Naive thymus-derived CD4-positive, alpha-beta T cell (primary cell): ENCODE measurements around the gene C11orf16. TPM values are rescaled to one million over a fixed set of nuclear protein-coding genes. Genes with fewer than 3 reads are reported as not detected.

Source experiments
- ATAC-seq: fragments of 150-1000 bp; cut with Tn5 transposase; 2 replicates; pipeline ENCODE4 v1.10.0; 2021; ENCODE audit warnings: mild to moderate bottlenecking, moderate library complexity
- CTCF ChIA-PET: fragments of 350-600 bp; sonication (Branson Sonifier 250); formaldehyde crosslinking; loops from one replicate; lab custom pipeline; 2021; ENCODE audit warnings: antibody characterized with exemption; lab: Charles Lee
- POLR2A ChIA-PET: fragments of 350-600 bp; sonication (Branson Sonifier 250); formaldehyde crosslinking; loops from one replicate; lab custom pipeline; 2021; ENCODE audit warnings: antibody characterized with exemption, inconsistent platforms; lab: Charles Lee
- DNase-seq, 9 donors: peaks; one replicate each; pipeline versions ENCODE4 v3.0.0 to v3.0.0-alpha.2; 2020 to 2022; ENCODE audit warnings: mixed read lengths in 1 of 9
- H3K27ac ChIP-seq: one replicate; pipeline ENCODE4 v1.7.0; 2013; ENCODE audit warnings: mild to moderate bottlenecking, low read depth, low read length, moderate library complexity
- H3K27me3 ChIP-seq, 2 donors: one replicate each; pipeline ENCODE4 v1.7.0; 2013; ENCODE audit warnings: low read length in 2 of 2, mild to moderate bottlenecking in 2 of 2, moderate library complexity in 2 of 2; ENCODE audit not compliant: control insufficient read depth in 2 of 2, insufficient read depth in 2 of 2
- H3K36me3 ChIP-seq, 3 experiments: 1 replicate in 2 of 3; 2 replicates in 1 of 3; pipeline ENCODE4 v1.7.0; 2013; ENCODE audit warnings: low read length in 3 of 3, mild to moderate bottlenecking in 3 of 3, moderate library complexity in 1 of 3; ENCODE audit not compliant: insufficient read depth in 3 of 3, control insufficient read depth in 2 of 3
- H3K4me1 ChIP-seq, 2 donors: one replicate each; pipeline ENCODE4 v1.7.0; 2013; ENCODE audit warnings: low read length in 2 of 2, mild to moderate bottlenecking in 2 of 2, moderate library complexity in 1 of 2; ENCODE audit not compliant: control insufficient read depth in 2 of 2, insufficient read depth in 2 of 2
- H3K4me3 ChIP-seq: 2 replicates; pipeline ENCODE4 v1.7.0; 2013; ENCODE audit warnings: mild to moderate bottlenecking, low read length
- H3K9me3 ChIP-seq, 3 experiments: 1 replicate in 2 of 3; 2 replicates in 1 of 3; pipeline ENCODE4 v1.7.0; 2013; ENCODE audit warnings: low read length in 3 of 3; ENCODE audit not compliant: control insufficient read depth in 2 of 3
- H3K27ac Mint-ChIP-seq, 9 donors: one replicate each; pipeline ENCODE4 v1.8.0; 2020 to 2022; ENCODE audit warnings: mixed read lengths in 9 of 9, mild to moderate bottlenecking in 8 of 9, moderate library complexity in 5 of 9, inconsistent platforms in 2 of 9
- H3K27me3 Mint-ChIP-seq, 5 donors: one replicate each; pipeline ENCODE4 v1.8.0; 2021 to 2022; ENCODE audit warnings: mixed read lengths in 5 of 5, mild to moderate bottlenecking in 1 of 5
- H3K36me3 Mint-ChIP-seq, 5 donors: one replicate each; pipeline ENCODE4 v1.8.0; 2020 to 2022; ENCODE audit warnings: mixed read lengths in 5 of 5, mild to moderate bottlenecking in 3 of 5, inconsistent platforms in 1 of 5
- H3K4me1 Mint-ChIP-seq, 7 donors: one replicate each; pipeline ENCODE4 v1.8.0; 2020 to 2022; ENCODE audit warnings: mixed read lengths in 7 of 7, mild to moderate bottlenecking in 3 of 7, inconsistent platforms in 1 of 7
- H3K4me3 Mint-ChIP-seq, 10 donors: one replicate each; pipeline ENCODE4 v1.8.0; 2020 to 2022; ENCODE audit warnings: mild to moderate bottlenecking in 10 of 10, mixed read lengths in 10 of 10, moderate library complexity in 6 of 10, inconsistent platforms in 2 of 10
- H3K9me3 Mint-ChIP-seq, 11 donors: one replicate each; pipeline ENCODE4 v1.8.0; 2020 to 2022; ENCODE audit warnings: mixed read lengths in 11 of 11, mild to moderate bottlenecking in 4 of 11, inconsistent platforms in 1 of 11, moderate library complexity in 1 of 11
- intact Hi-C, 2 donors: fragments of 100-400 bp; cut with micrococcal nuclease; formaldehyde crosslinking; loops; one replicate each; pipeline ENCODE4 v1.15.1; 2023
- polyA plus RNA-seq, 2 donors: library from polyadenylated mRNA; unstranded; fragments of 300-500 nt; fragmentation: Illumina TruSeq; gene quantifications; one replicate each; pipeline ENCODE4 v1.2.3, GENCODE V29; 2021
- total RNA-seq, 6 experiments: library from RNA in 5 of 6; stranded (reverse) in 5 of 6; gene quantifications; 1 replicate in 5 of 6; 2 replicates in 1 of 6; pipeline ENCODE4 v1.2.3 and lab custom pipeline; 2021 to 2026

The C11orf16 gene
- total and polyA plus RNA-seq, 7 experiments from 2014 or later, result not detected

- Mint-ChIP-seq H3K4me1 (peaks cover 0 to 8% (median 4%) of the 10 kb centered on the region in 7 donors), H3K27ac (no peak overlapping the region), H3K27me3 (no peaks in the 10 kb centered on the region), H3K4me3 (no peak overlapping the region), H3K9me3 (peaks cover 0 to 3% (median 0%) of the 10 kb centered on the region in 11 donors), H3K36me3 (no peaks in the 10 kb centered on the region)
- H3K27me3 ChIP-seq, result no peaks in the 10 kb centered on the region
- H3K4me1 ChIP-seq, result no peaks in the 10 kb centered on the region
- intact Hi-C loops, result no loop called here
- H3K9me3 ChIP-seq, result no peaks in the 10 kb centered on the region
- ATAC-seq (no peak), DNase-seq (no peak)
- H3K36me3 ChIP-seq, result no peaks in the 10 kb centered on the region
- ChIA-PET CTCF (no interaction called here), POLR2A (no interaction called here)
- H3K27ac ChIP-seq, result no peak overlapping the region
- no peak overlapping the region for H3K4me3 ChIP-seq
Measured at GRCh38 chr11:8930456-8931175, 2.1 kb downstream of the C11orf16 start.

- Mint-ChIP-seq H3K4me1 (no peaks in the 10 kb centered on the region), H3K4me3 (no peak overlapping the region), H3K9me3 (peaks cover 0 to 3% (median 0%) of the 10 kb centered on the region in 11 donors), H3K27ac (no peak overlapping the region), H3K27me3 (no peaks in the 10 kb centered on the region), H3K36me3 (no peaks in the 10 kb centered on the region)
- H3K9me3 ChIP-seq, result no peaks in the 10 kb centered on the region
- ATAC-seq (no peak), DNase-seq (no peak)
- intact Hi-C loops, result no loop called here
- H3K4me3 ChIP-seq, result no peak overlapping the region
- no peak overlapping the region for H3K27ac ChIP-seq
- no peaks in the 10 kb centered on the region for H3K4me1 ChIP-seq
- no peaks in the 10 kb centered on the region for H3K36me3 ChIP-seq
- H3K27me3 ChIP-seq, result no peaks in the 10 kb centered on the region
- CTCF ChIA-PET, result interaction anchor here (0.6 kb wide), 1 partner anchor 590 kb away, joined by 4 read pairs; no protein-coding TSS in a partner anchor
- POLR2A ChIA-PET, result no interaction called here
Measured at GRCh38 chr11:8928981-8929615, 3.6 kb downstream of the C11orf16 start.

GRCh38 chr11:8928205-8928604 lies 4.5 kb downstream of the C11orf16 start:
- Mint-ChIP-seq H3K4me1 (no peaks in the 10 kb centered on the region), H3K27ac (no peak overlapping the region), H3K4me3 (no peak overlapping the region), H3K36me3 (no peaks in the 10 kb centered on the region), H3K9me3 (peaks cover 0 to 3% (median 0%) of the 10 kb centered on the region in 11 donors), H3K27me3 (no peaks in the 10 kb centered on the region)
- H3K36me3 ChIP-seq, result no peaks in the 10 kb centered on the region
- H3K27me3 ChIP-seq, result no peaks in the 10 kb centered on the region
- ChIA-PET CTCF (no interaction called here), POLR2A (no interaction called here)
- intact Hi-C loops, result no loop called here
- no peak overlapping the region for H3K4me3 ChIP-seq
- ATAC-seq (no peak), DNase-seq (no peak)
- no peaks in the 10 kb centered on the region for H3K4me1 ChIP-seq
- no peaks in the 10 kb centered on the region for H3K9me3 ChIP-seq
- no peak overlapping the region for H3K27ac ChIP-seq

GRCh38 chr11:8927233-8927632 lies 5.5 kb downstream of the C11orf16 start:
- intact Hi-C loops, result no loop called here
- POLR2A ChIA-PET, result no interaction called here

GRCh38 chr11:8926236-8926635 lies 6.5 kb downstream of the C11orf16 start:
- H3K4me3 Mint-ChIP-seq, result no peak overlapping the region
- no peaks in the 10 kb centered on the region for H3K27me3 Mint-ChIP-seq
- H3K27ac Mint-ChIP-seq, result no peak overlapping the region
- no peak overlapping the region for H3K27ac ChIP-seq
- CTCF ChIA-PET, result interaction anchor here (0.6 to 1.0 kb wide), 2 partner anchors 12 to 37 kb away, joined by 3 read pairs; no protein-coding TSS in a partner anchor
- ATAC-seq, result no peak
- POLR2A ChIA-PET, result no interaction called here
- peaks cover 0 to 7% (median 0%) of the 10 kb centered on the region in 3 experiments for H3K36me3 ChIP-seq
- no peak for DNase-seq
- intact Hi-C loops, result no loop called here
- H3K36me3 Mint-ChIP-seq, result peaks cover 0 to 16% (median 3%) of the 10 kb centered on the region in 5 donors
- H3K4me1 ChIP-seq, result no peaks in the 10 kb centered on the region
- H3K27me3 ChIP-seq, result no peaks in the 10 kb centered on the region
- H3K4me1 Mint-ChIP-seq, result no peaks in the 10 kb centered on the region
- H3K9me3 ChIP-seq, result no peaks in the 10 kb centered on the region
- peaks cover 0 to 2% (median 0%) of the 10 kb centered on the region in 11 donors for H3K9me3 Mint-ChIP-seq
- no peak overlapping the region for H3K4me3 ChIP-seq

More at GRCh38 chr11:8927233-8927632, 5.5 kb downstream of the C11orf16 start:
- H3K4me3 ChIP-seq, result no peak overlapping the region
- CTCF ChIA-PET, result interaction anchor here (0.6 kb wide), 1 partner anchor 36 kb away, joined by 3 read pairs; no protein-coding TSS in a partner anchor
- H3K27ac ChIP-seq, result no peak overlapping the region
- no peaks in the 10 kb centered on the region for H3K9me3 ChIP-seq
- Mint-ChIP-seq H3K27ac (no peak overlapping the region), H3K36me3 (peaks cover 0 to 7% (median 0%) of the 10 kb centered on the region in 5 donors), H3K4me3 (no peak overlapping the region), H3K4me1 (no peaks in the 10 kb centered on the region), H3K27me3 (no peaks in the 10 kb centered on the region), H3K9me3 (peaks cover 0 to 3% (median 0%) of the 10 kb centered on the region in 11 donors)
- H3K4me1 ChIP-seq, result no peaks in the 10 kb centered on the region
- ATAC-seq (no peak), DNase-seq (no peak)
- no peaks in the 10 kb centered on the region for H3K36me3 ChIP-seq
- H3K27me3 ChIP-seq, result no peaks in the 10 kb centered on the region

GRCh38 chr11:8925711-8926110 lies 7.0 kb downstream of the C11orf16 start:
- CTCF ChIA-PET, result no interaction called here

More at GRCh38 chr11:8925711-8926110, 7.0 kb downstream of the C11orf16 start:
- no peaks in the 10 kb centered on the region for H3K4me1 Mint-ChIP-seq
- no peaks in the 10 kb centered on the region for H3K27me3 ChIP-seq
- POLR2A ChIA-PET, result interaction anchor here (1.1 kb wide), 1 partner anchor 39 kb away, joined by 3 read pairs; the partner anchor contains the start of gene TMEM9B
- no peak overlapping the region for H3K27ac ChIP-seq
- H3K36me3 ChIP-seq, result peaks cover 0 to 9% (median 0%) of the 10 kb centered on the region in 3 experiments
- H3K27ac Mint-ChIP-seq, result no peak overlapping the region
- intact Hi-C loops, result no loop called here
- H3K36me3 Mint-ChIP-seq, result peaks cover 0 to 18% (median 3%) of the 10 kb centered on the region in 5 donors
- H3K4me1 ChIP-seq, result no peaks in the 10 kb centered on the region
- DNase-seq (no peak), ATAC-seq (no peak)
- H3K27me3 Mint-ChIP-seq, result no peaks in the 10 kb centered on the region
- H3K9me3 Mint-ChIP-seq, result peaks cover 0 to 1% (median 0%) of the 10 kb centered on the region in 11 donors
- H3K4me3 Mint-ChIP-seq, result no peak overlapping the region
- no peaks in the 10 kb centered on the region for H3K9me3 ChIP-seq
- H3K4me3 ChIP-seq, result no peak overlapping the region
